Measurements from ENCODE around the gene CD86.

Gene CD86

GRCh38 chr3:122168044-122168443 lies 112.9 kb downstream of the CD86 start:
- no peak for DNase-seq (ENCODE audit: extremely low read depth, low read depth)
- TF ChIP-seq, protein P1, sequence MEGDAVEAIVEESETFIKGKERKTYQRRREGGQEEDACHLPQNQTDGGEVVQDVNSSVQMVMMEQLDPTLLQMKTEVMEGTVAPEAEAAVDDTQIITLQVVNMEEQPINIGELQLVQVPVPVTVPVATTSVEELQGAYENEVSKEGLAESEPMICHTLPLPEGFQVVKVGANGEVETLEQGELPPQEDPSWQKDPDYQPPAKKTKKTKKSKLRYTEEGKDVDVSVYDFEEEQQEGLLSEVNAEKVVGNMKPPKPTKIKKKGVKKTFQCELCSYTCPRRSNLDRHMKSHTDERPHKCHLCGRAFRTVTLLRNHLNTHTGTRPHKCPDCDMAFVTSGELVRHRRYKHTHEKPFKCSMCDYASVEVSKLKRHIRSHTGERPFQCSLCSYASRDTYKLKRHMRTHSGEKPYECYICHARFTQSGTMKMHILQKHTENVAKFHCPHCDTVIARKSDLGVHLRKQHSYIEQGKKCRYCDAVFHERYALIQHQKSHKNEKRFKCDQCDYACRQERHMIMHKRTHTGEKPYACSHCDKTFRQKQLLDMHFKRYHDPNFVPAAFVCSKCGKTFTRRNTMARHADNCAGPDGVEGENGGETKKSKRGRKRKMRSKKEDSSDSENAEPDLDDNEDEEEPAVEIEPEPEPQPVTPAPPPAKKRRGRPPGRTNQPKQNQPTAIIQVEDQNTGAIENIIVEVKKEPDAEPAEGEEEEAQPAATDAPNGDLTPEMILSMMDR (IDR thresholded peaks at IDR 0.05; ENCODE audit: low read depth, low read length) = no peak

GRCh38 chr3:122169911-122170310 lies 114.7 kb downstream of the CD86 start:
- no peak for DNase-seq (ENCODE audit: extremely low read depth, low read depth)
- TF ChIP-seq, protein P1 (IDR thresholded peaks at IDR 0.05; ENCODE audit: low read depth, low read length) = no peak
